C4-2B (cell line): ENCODE measurements around the gene RFPL4AL1.

Source experiments
- CTCF ChIP-seq: fragments of 450-650 bp; conservative IDR thresholded peaks from 2 replicates; pipeline ENCODE4 v1.5.1; 2017; ENCODE audit warnings: mild to moderate bottlenecking
- ZFX ChIP-seq: fragments of 450-650 bp; IDR thresholded peaks from 2 replicates; pipeline ENCODE4 v1.6.1; 2017

GRCh38 chr19:55812449-55812848 is 43.5 kb downstream of the RFPL4AL1 start:
- no peak for TF ChIP-seq CTCF
- no peak for TF ChIP-seq ZFX
